Measurements from ENCODE around the gene ZNRF1.

- TF ChIP-seq CTCF (IDR thresholded peaks at IDR 0.05) (no peak), RAD21 (conservative IDR thresholded peaks at IDR 0.05 in 1 of 2, IDR thresholded peaks at IDR 0.05 in 1 of 2) (no peak), USF2 (IDR thresholded peaks at IDR 0.05) (no peak), POLR2A (IDR thresholded peaks at IDR 0.05; ENCODE audit: low read length) (no peak), JUNB (IDR thresholded peaks at IDR 0.05) (no peak), CHD2 (IDR thresholded peaks at IDR 0.05; ENCODE audit: low read length, partially characterized antibody) (no peak), MAX (IDR thresholded peaks at IDR 0.05) (no peak), ZC3H11A (IDR thresholded peaks at IDR 0.05) (no peak), MYC (IDR thresholded peaks at IDR 0.05; ENCODE audit: borderline replicate concordance, low read length) (no peak)
These were observed 46.6 kb downstream of the ZNRF1 start for GRCh38 chr16:75045424-75045823.

All from A549 (cell line).